IMR-90 (cell line): Measurements from ENCODE around the gene RERE. TPM values are rescaled to one million over a fixed set of nuclear protein-coding genes. Genes with fewer than 3 reads are reported as not detected.

ENCODE experiments used
- ATAC-seq: fragments of 200-7000 bp; cut with Tn5 transposase; 2 replicates; pipeline ENCODE4 v1.9.1; 2020; ENCODE audit warnings: low read depth, mild to moderate bottlenecking, moderate library complexity
- BruUV-seq: library from RNA; stranded (reverse); fragments of 400-500 nt; replicated peaks from 2 replicates; lab custom pipeline; 2021; lab: Mats Ljungman, UMichigan
- CTCF ChIA-PET: fragments of 300-600 bp; formaldehyde crosslinking; extraction: SDS; loops from one replicate; lab custom pipeline; 2021; ENCODE audit warnings: antibody characterized with exemption; lab: Yijun Ruan, JAX
- POLR2A ChIA-PET: fragments of 300-600 bp; sonication (Branson Sonifier 250); formaldehyde crosslinking; loops from one replicate; lab custom pipeline; 2022; ENCODE audit warnings: antibody characterized with exemption; ENCODE audit not compliant: unreplicated experiment; lab: Charles Lee
- DNase-seq: peaks from one replicate; pipeline ENCODE4 v3.0.0; 2013
- H2AFZ ChIP-seq: replicated peaks from 2 replicates; pipeline ENCODE3; 2013; ENCODE audit warnings: low read length, mild to moderate bottlenecking; ENCODE audit not compliant: poor library complexity
- H2AK5ac ChIP-seq: 2 replicates; pipeline ENCODE4 v1.6.1; 2013; ENCODE audit warnings: low read depth, low read length, inconsistent platforms
- H2AK9ac ChIP-seq: replicated peaks from 2 replicates; pipeline ENCODE3; 2013; ENCODE audit warnings: mild to moderate bottlenecking, low read depth, low read length, moderate library complexity; ENCODE audit not compliant: poor library complexity
- H2BK120ac ChIP-seq: 2 replicates; pipeline ENCODE4 v1.6.1; 2013; ENCODE audit warnings: low read depth, low read length, inconsistent platforms
- H2BK15ac ChIP-seq: 3 replicates; pipeline ENCODE4 v1.6.1; 2013; ENCODE audit warnings: low read depth, low read length, inconsistent platforms
- H2BK20ac ChIP-seq: 2 replicates; pipeline ENCODE4 v1.6.1; 2013; ENCODE audit warnings: low read depth, mild to moderate bottlenecking, inconsistent platforms, low read length, moderate library complexity
- H2BK5ac ChIP-seq: 2 replicates; pipeline ENCODE4 v1.6.1; 2013; ENCODE audit warnings: mild to moderate bottlenecking, low read depth, low read length, inconsistent platforms; ENCODE audit not compliant: poor library complexity, severe bottlenecking
- H3K14ac ChIP-seq: replicated peaks from 2 replicates; pipeline ENCODE4 v1.6.1; 2013; ENCODE audit warnings: low read depth, low read length, inconsistent platforms
- H3K18ac ChIP-seq: 2 replicates; pipeline ENCODE4 v1.6.1; 2013; ENCODE audit warnings: low read depth, low read length, control low read depth
- H3K23ac ChIP-seq: 2 replicates; pipeline ENCODE4 v1.6.1; 2013; ENCODE audit warnings: low read depth, low read length, inconsistent platforms
- H3K27ac ChIP-seq: 2 replicates; pipeline ENCODE4 v1.5.1; 2013; ENCODE audit warnings: mild to moderate bottlenecking, control low read depth, low read length; ENCODE audit not compliant: insufficient read depth
- H3K27me3 ChIP-seq: 2 replicates; pipeline ENCODE4 v1.6.1; 2013; ENCODE audit warnings: low read length; ENCODE audit not compliant: control insufficient read depth, insufficient read depth
- H3K36me3 ChIP-seq: 2 replicates; pipeline ENCODE4 v1.6.1; 2013; ENCODE audit warnings: low read length, mixed read lengths; ENCODE audit not compliant: control insufficient read depth, insufficient read depth
- H3K4ac ChIP-seq: 2 replicates; pipeline ENCODE4 v1.6.1; 2013; ENCODE audit warnings: low read depth, low read length, inconsistent platforms
- H3K4me1 ChIP-seq: 2 replicates; pipeline ENCODE4 v1.6.1; 2013; ENCODE audit warnings: low read length, mixed read lengths; ENCODE audit not compliant: control insufficient read depth, insufficient read depth
- H3K4me2 ChIP-seq: 2 replicates; pipeline ENCODE4 v1.6.1; 2013; ENCODE audit warnings: low read depth, mild to moderate bottlenecking, control low read depth, low read length, moderate library complexity
- H3K4me3 ChIP-seq: 2 replicates; pipeline ENCODE4 v1.5.1; 2013; ENCODE audit warnings: low read depth, mild to moderate bottlenecking, control low read depth, low read length, moderate library complexity; ENCODE audit not compliant: insufficient read depth
- H3K56ac ChIP-seq: 2 replicates; pipeline ENCODE4 v1.6.1; 2013; ENCODE audit warnings: low read length, inconsistent platforms; ENCODE audit not compliant: insufficient read depth; ENCODE audit errors: extremely low read depth
- H3K79me1 ChIP-seq, 2 experiments: 2 replicates each; pipeline ENCODE4 v1.6.1; 2013; ENCODE audit warnings: low read length in 2 of 2, inconsistent platforms in 1 of 2, low read depth in 1 of 2
- H3K9ac ChIP-seq: 2 replicates; pipeline ENCODE4 v1.6.1; 2013; ENCODE audit warnings: low read depth, low read length, control low read depth
- H3K9me1 ChIP-seq: 2 replicates; pipeline ENCODE4 v1.6.1; 2013; ENCODE audit warnings: low read length, inconsistent platforms; ENCODE audit not compliant: insufficient read depth
- H3K9me3 ChIP-seq: 2 replicates; pipeline ENCODE4 v1.6.1; 2013; ENCODE audit warnings: low read length; ENCODE audit not compliant: control insufficient read depth, insufficient read depth
- H4K20me1 ChIP-seq: 2 replicates; pipeline ENCODE4 v1.6.1; 2013; ENCODE audit warnings: low read length, inconsistent platforms; ENCODE audit not compliant: insufficient read depth
- H4K5ac ChIP-seq: 2 replicates; pipeline ENCODE4 v1.6.1; 2013; ENCODE audit warnings: mild to moderate bottlenecking, low read depth, low read length, control low read depth
- H4K8ac ChIP-seq, 2 experiments: 2 replicates each; pipeline ENCODE4 v1.6.1; 2013; ENCODE audit warnings: low read depth in 2 of 2, low read length in 2 of 2, control low read depth in 1 of 2, inconsistent platforms in 1 of 2
- H4K91ac ChIP-seq: 2 replicates; pipeline ENCODE4 v1.6.1; 2013; ENCODE audit warnings: low read depth, low read length, inconsistent platforms; ENCODE audit not compliant: insufficient read depth
- BHLHE40 ChIP-seq: fragments of 150-350 bp; IDR thresholded peaks from 2 replicates; pipeline ENCODE4 v1.6.1; 2016; ENCODE audit warnings: mild to moderate bottlenecking, low read depth, low read length
- CHD1 ChIP-seq: IDR thresholded peaks from 2 replicates; pipeline ENCODE4 v1.6.1; 2012; ENCODE audit warnings: low read depth, low read length, improper control_type of control experiment
- FOS ChIP-seq: fragments of 150-350 bp; IDR thresholded peaks from 2 replicates; pipeline ENCODE4 v1.6.1; 2016; ENCODE audit warnings: low read depth, low read length
- MAFK ChIP-seq: IDR thresholded peaks from 2 replicates; pipeline ENCODE4 v1.6.1; 2012; ENCODE audit warnings: low read depth, low read length, improper control_type of control experiment
- MAZ ChIP-seq: IDR thresholded peaks from 2 replicates; pipeline ENCODE4 v1.6.1; 2012; ENCODE audit warnings: low read depth, mild to moderate bottlenecking, low read length, improper control_type of control experiment, moderate library complexity, borderline replicate concordance
- MXI1 ChIP-seq: IDR thresholded peaks from 2 replicates; pipeline ENCODE4 v1.6.1; 2012; ENCODE audit warnings: low read depth, mild to moderate bottlenecking, low read length, moderate library complexity, borderline replicate concordance
- NFE2L2 ChIP-seq: fragments of 150-350 bp; IDR thresholded peaks from 2 replicates; pipeline ENCODE4 v1.6.1; 2016; ENCODE audit warnings: low read depth, mild to moderate bottlenecking, low read length
- POLR2A ChIP-seq: IDR thresholded peaks from 2 replicates; pipeline ENCODE4 v1.6.1; 2012; ENCODE audit warnings: mild to moderate bottlenecking, low read depth, low read length
- RAD21 ChIP-seq: IDR thresholded peaks from 2 replicates; pipeline ENCODE4 v1.6.1; 2012; ENCODE audit warnings: low read length, improper control_type of control experiment
- RFX5 ChIP-seq: IDR thresholded peaks from 2 replicates; pipeline ENCODE4 v1.8.0; 2012; ENCODE audit warnings: low read depth, mild to moderate bottlenecking, low read length, moderate library complexity
- WGBS, 2 experiments: methylation state at CpG; one replicate each; pipeline versions ENCODE4 v1.1.5 to v1.1.7; 2013; ENCODE audit warnings: missing lambda C conversion rate in 2 of 2; ENCODE audit not compliant: insufficient read length in 1 of 2; ENCODE audit errors: extremely low coverage in 2 of 2; 5-methylcytosine and 5-hydroxymethylcytosine counted together
- dilution Hi-C: fragments of 300-500 bp; cut with HindIII; formaldehyde crosslinking; loops from one replicate; pipeline ENCODE4 v1.14.3; 2018; ENCODE audit warnings: low sequenced_read_pairs; ENCODE audit not compliant: unreplicated experiment
- in situ Hi-C: fragments of 300-500 bp; cut with MboI; formaldehyde crosslinking; loops from 3 replicates; pipeline ENCODE4 v1.14.3; 2019; ENCODE audit warnings: low sequenced_read_pairs, inconsistent platforms, mixed read lengths
- intact Hi-C: fragments of 100-400 bp; cut with micrococcal nuclease; formaldehyde crosslinking; loops from 2 replicates; pipeline ENCODE4 v1.10.0; 2022
- polyA plus RNA-seq, 3 experiments: library from polyadenylated mRNA; depleted of rRNA; stranded (reverse); fragments of >200 nt; gene quantifications; 2 replicates each; pipeline ENCODE4 v1.2.3, GENCODE V29; 2012; ENCODE audit warnings: low replicate concordance in 1 of 3
- total RNA-seq: library from RNA; depleted of rRNA; stranded (reverse); fragments of >200 nt; gene quantifications from 2 replicates; pipeline ENCODE4 v1.2.3, GENCODE V29; 2012
- TF ChIP-seq, protein P1 (sequence below): conservative IDR thresholded peaks from 2 replicates; pipeline ENCODE4 v1.5.1; 2012; ENCODE audit warnings: mild to moderate bottlenecking, low read depth, low read length, improper control_type of control experiment
- TF ChIP-seq, protein P2 (sequence below): fragments of 150-350 bp; IDR thresholded peaks from 2 replicates; pipeline ENCODE4 v1.6.1; 2017; ENCODE audit warnings: mild to moderate bottlenecking, antibody characterized with exemption, low read length, low read depth

Gene RERE
- total and polyA plus RNA-seq, 2 of the 4 experiments (the other 2 are of a cell fraction) = 11.5 to 25.1 TPM

DNA sequence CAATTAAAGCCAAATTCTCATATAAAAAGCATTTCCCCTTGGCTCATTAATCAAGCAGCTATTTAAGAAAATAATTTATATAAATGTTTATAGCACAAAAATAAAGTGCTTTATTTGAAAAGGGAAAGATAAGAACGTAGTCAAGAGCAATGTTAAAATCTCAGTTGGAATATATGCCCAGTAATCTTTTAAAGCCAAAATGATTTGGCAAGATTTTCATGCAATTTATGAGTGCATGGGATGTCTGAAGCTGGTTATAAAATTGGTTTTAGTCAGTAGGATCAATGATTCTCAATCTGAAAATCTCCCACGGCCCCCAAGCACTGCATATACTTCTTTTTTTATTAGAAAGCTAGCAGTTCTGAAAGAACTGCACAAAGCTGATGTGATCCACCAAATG is 188.8 kb downstream of the RERE start:
- Histone ChIP-seq H3K56ac (no peak overlapping the region), H4K20me1 (peaks cover 48% of the 10 kb centered on the region), H3K79me1 (peaks cover 16 to 65% of the 10 kb centered on the region in 2 experiments), H3K4ac (no peak overlapping the region), H3K36me3 (no peaks in the 10 kb centered on the region), H3K9ac (no peak overlapping the region), H2BK120ac (no peak overlapping the region), H2AK9ac (no peak overlapping the region), H2AK5ac (no peak overlapping the region), H4K91ac (no peak overlapping the region), H3K9me1 (peaks cover 19% of the 10 kb centered on the region), H2BK15ac (no peak overlapping the region), H3K4me2 (no peak overlapping the region), H3K18ac (no peak overlapping the region), H2AFZ (no peak overlapping the region), H3K23ac (no peak overlapping the region), H3K14ac (no peak overlapping the region), H2BK5ac (no peak overlapping the region), H3K4me1 (peaks cover 30% of the 10 kb centered on the region), H4K5ac (no peak overlapping the region), H3K9me3 (no peaks in the 10 kb centered on the region), H3K4me3 (no peak overlapping the region), H3K27ac (no peak overlapping the region), H2BK20ac (no peak overlapping the region), H4K8ac (no peak overlapping the region; a peak in 1 of 4 replicates), H3K27me3 (no peaks in the 10 kb centered on the region)
- ChIA-PET POLR2A (no interaction called here), CTCF (interaction anchor here (0.8 to 1.2 kb wide), 2 partner anchors 8 to 19 kb away, joined by 3 to 5 read pairs; no protein-coding TSS in a partner anchor)
- in situ Hi-C loops (no loop called here), intact Hi-C loops (loop anchor here (5.0 kb wide), 1 partner anchor 189 kb away; the partner anchor contains the start of gene RERE), dilution Hi-C loops (no loop called here)
- DNase-seq = no peak
- no CpG with 5 or more reads among the region's 2 CpGs for WGBS, 2 experiments
- BruUV-seq = no TSS peak
- TF ChIP-seq BHLHE40 (no peak), MAFK (no peak), MAZ (no peak), RFX5 (no peak), MXI1 (no peak), POLR2A (no peak), CHD1 (no peak), NFE2L2 (no peak), FOS (no peak), RAD21 (no peak)
- TF ChIP-seq, protein P1, sequence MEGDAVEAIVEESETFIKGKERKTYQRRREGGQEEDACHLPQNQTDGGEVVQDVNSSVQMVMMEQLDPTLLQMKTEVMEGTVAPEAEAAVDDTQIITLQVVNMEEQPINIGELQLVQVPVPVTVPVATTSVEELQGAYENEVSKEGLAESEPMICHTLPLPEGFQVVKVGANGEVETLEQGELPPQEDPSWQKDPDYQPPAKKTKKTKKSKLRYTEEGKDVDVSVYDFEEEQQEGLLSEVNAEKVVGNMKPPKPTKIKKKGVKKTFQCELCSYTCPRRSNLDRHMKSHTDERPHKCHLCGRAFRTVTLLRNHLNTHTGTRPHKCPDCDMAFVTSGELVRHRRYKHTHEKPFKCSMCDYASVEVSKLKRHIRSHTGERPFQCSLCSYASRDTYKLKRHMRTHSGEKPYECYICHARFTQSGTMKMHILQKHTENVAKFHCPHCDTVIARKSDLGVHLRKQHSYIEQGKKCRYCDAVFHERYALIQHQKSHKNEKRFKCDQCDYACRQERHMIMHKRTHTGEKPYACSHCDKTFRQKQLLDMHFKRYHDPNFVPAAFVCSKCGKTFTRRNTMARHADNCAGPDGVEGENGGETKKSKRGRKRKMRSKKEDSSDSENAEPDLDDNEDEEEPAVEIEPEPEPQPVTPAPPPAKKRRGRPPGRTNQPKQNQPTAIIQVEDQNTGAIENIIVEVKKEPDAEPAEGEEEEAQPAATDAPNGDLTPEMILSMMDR = no peak
- TF ChIP-seq, protein P2, sequence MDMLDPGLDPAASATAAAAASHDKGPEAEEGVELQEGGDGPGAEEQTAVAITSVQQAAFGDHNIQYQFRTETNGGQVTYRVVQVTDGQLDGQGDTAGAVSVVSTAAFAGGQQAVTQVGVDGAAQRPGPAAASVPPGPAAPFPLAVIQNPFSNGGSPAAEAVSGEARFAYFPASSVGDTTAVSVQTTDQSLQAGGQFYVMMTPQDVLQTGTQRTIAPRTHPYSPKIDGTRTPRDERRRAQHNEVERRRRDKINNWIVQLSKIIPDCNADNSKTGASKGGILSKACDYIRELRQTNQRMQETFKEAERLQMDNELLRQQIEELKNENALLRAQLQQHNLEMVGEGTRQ = no peak
- no peak for ATAC-seq
